Mammary microvascular endothelial cell (primary cell): ENCODE data around the gene KSR2. TPM values are rescaled to one million over a fixed set of nuclear protein-coding genes. Genes with fewer than 3 reads are reported as not detected.

Experiments
- total RNA-seq: library from RNA; depleted of rRNA; stranded (reverse); fragments of >200 nt; gene quantifications from 2 replicates; pipeline ENCODE4 v1.2.3, GENCODE V29; 2015

KSR2 gene
- 0.47 and 0.59 TPM in 2 replicates for total RNA-seq

DNA sequence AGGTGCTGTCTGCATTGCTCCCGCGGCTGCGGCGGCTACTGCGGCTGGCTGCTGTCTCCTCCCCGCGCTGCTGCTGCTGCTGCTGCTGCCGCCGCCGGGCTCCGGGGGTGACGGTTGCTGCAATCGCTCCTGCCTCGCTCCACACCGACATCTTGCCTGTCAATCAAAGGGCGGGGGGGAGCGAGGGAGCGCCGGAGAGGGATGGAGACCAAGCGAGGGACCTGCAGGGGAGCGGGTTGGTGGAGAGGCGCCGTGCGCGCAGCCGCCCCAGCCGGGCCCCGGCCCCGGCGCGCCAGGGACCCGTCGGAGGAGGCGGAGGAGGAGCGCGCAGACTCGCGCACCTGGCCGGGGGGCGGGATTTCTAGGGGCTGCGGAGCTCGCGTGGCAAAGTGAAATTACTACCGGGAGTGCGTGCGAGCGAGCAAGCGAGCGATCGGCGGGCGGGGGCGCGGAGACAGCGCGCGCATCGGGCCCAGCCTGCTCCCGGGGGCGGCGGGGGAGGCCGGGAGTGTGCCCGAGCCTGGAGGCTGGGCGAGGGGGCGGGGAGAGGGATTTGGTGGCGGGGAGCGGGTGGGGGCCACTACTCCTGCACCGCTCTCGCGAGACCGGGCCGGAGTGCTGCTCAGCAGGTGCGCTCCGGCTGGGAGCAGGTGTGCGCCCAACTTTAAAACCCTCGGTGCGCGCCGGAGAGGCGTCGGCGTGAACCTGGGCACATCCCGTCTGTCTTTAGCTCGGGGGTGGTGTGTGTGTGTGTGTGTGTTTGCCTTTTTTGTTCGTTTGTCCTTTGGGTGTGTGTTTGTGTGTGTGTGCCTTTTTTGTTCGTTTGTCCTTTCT lies at the start of gene KSR2:
KSR2 (minus strand) TSS at position 165 of the 834 bp plus-strand sequence. CDS start 735 bp downstream, outside the sequence.

GRCh38 chr12:118016424-118017264 lies 47.9 kb upstream of the KSR2 start, which contains the start of gene RFC5:
Gene RFC5 (plus strand): TSS chr12:118016703. CDS start chr12:118016828, 125 bp downstream.

Other genes starting within 250 kb of the KSR2 start
- gene RFC5, start 47.7 kb upstream of the KSR2 start, total RNA-seq = 24.5 and 29.0 TPM in 2 replicates
- 72.0 and 81.4 TPM in 2 replicates for gene WSB2, start 92.2 kb upstream of the KSR2 start, total RNA-seq
- gene VSIG10, start 135.0 kb upstream of the KSR2 start, total RNA-seq = 24.5 and 39.0 TPM in 2 replicates
- gene PEBP1, start 167.1 kb upstream of the KSR2 start, total RNA-seq = 269 and 274 TPM in 2 replicates